MCF 10A (cell line): ENCODE data around the gene RNF225. TPM values are rescaled to one million over a fixed set of nuclear protein-coding genes. Genes with fewer than 3 reads are reported as not detected.

Experiments
- BruUV-seq: library from RNA; stranded (reverse); fragments of 400-500 nt; replicated peaks from 2 replicates; lab custom pipeline; 2021; lab: Mats Ljungman, UMichigan
- CTCF ChIA-PET: fragments of 300-600 bp; sonication (Branson Sonifier 250); formaldehyde crosslinking; extraction: SDS; loops from one replicate; lab custom pipeline; 2021; ENCODE audit warnings: antibody characterized with exemption, inconsistent platforms; lab: Yijun Ruan, JAX
- POLR2A ChIA-PET: fragments of 300-600, 350-650 bp; sonication (Branson Sonifier 250); formaldehyde crosslinking; extraction: SDS; loops from one replicate; lab custom pipeline; 2020; ENCODE audit warnings: antibody characterized with exemption, inconsistent platforms; lab: Yijun Ruan, JAX
- DNase-seq: peaks from one replicate; pipeline ENCODE4 v3.0.0-alpha.2; 2018; ENCODE audit not compliant: unreplicated experiment
- H3K27ac Mint-ChIP-seq: one replicate; pipeline ENCODE4 v1.8.0; 2022; ENCODE audit warnings: mild to moderate bottlenecking, low read depth, mixed read lengths; ENCODE audit not compliant: unreplicated experiment
- H3K27me3 Mint-ChIP-seq: one replicate; pipeline ENCODE4 v1.8.0; 2022; ENCODE audit warnings: mixed read lengths; ENCODE audit not compliant: insufficient read depth, unreplicated experiment
- H3K36me3 Mint-ChIP-seq: one replicate; pipeline ENCODE4 v1.8.0; 2022; ENCODE audit warnings: mild to moderate bottlenecking, moderate library complexity, mixed read lengths; ENCODE audit not compliant: insufficient read depth, unreplicated experiment
- H3K4me1 Mint-ChIP-seq: one replicate; pipeline ENCODE4 v1.8.0; 2022; ENCODE audit warnings: mixed read lengths; ENCODE audit not compliant: insufficient read depth, unreplicated experiment
- H3K4me3 Mint-ChIP-seq: one replicate; pipeline ENCODE4 v1.8.0; 2022; ENCODE audit warnings: mild to moderate bottlenecking, moderate library complexity, mixed read lengths; ENCODE audit not compliant: unreplicated experiment
- H3K9me3 Mint-ChIP-seq: one replicate; pipeline ENCODE4 v1.8.0; 2022; ENCODE audit warnings: mixed read lengths; ENCODE audit not compliant: unreplicated experiment
- intact Hi-C: fragments of 100-400 bp; cut with micrococcal nuclease; formaldehyde crosslinking; loops from 2 replicates; pipeline ENCODE4 v1.14.1; 2022
- total RNA-seq: library from RNA; stranded (reverse); gene quantifications from 2 replicates; pipeline ENCODE4 v1.2.3, GENCODE V29; 2022
- TF ChIP-seq, protein P1 (sequence below): fragments of 200-600 bp; IDR thresholded peaks from one replicate; pipeline ENCODE4 v1.8.0; 2022; ENCODE audit warnings: antibody characterized with exemption, mild to moderate bottlenecking; ENCODE audit not compliant: unreplicated experiment

The RNF225 gene
- total RNA-seq, 1 experiment from 2014 or later = 0.63 TPM

- Mint-ChIP-seq H3K27me3 (no peaks in the 10 kb centered on the region), H3K36me3 (peaks cover 2% of the 10 kb centered on the region), H3K4me1 (no peaks in the 10 kb centered on the region), H3K4me3 (no peak overlapping the region), H3K27ac (no peak overlapping the region), H3K9me3 (no peaks in the 10 kb centered on the region)
- BruUV-seq = no TSS peak
- TF ChIP-seq, protein P1, sequence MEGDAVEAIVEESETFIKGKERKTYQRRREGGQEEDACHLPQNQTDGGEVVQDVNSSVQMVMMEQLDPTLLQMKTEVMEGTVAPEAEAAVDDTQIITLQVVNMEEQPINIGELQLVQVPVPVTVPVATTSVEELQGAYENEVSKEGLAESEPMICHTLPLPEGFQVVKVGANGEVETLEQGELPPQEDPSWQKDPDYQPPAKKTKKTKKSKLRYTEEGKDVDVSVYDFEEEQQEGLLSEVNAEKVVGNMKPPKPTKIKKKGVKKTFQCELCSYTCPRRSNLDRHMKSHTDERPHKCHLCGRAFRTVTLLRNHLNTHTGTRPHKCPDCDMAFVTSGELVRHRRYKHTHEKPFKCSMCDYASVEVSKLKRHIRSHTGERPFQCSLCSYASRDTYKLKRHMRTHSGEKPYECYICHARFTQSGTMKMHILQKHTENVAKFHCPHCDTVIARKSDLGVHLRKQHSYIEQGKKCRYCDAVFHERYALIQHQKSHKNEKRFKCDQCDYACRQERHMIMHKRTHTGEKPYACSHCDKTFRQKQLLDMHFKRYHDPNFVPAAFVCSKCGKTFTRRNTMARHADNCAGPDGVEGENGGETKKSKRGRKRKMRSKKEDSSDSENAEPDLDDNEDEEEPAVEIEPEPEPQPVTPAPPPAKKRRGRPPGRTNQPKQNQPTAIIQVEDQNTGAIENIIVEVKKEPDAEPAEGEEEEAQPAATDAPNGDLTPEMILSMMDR = no peak
- DNase-seq = no peak
- ChIA-PET CTCF (no interaction called here), POLR2A (no interaction called here)
- intact Hi-C loops = no loop called here
Observed at GRCh38 chr19:58367698-58368454, 27.6 kb upstream of the RNF225 start.

DNA sequence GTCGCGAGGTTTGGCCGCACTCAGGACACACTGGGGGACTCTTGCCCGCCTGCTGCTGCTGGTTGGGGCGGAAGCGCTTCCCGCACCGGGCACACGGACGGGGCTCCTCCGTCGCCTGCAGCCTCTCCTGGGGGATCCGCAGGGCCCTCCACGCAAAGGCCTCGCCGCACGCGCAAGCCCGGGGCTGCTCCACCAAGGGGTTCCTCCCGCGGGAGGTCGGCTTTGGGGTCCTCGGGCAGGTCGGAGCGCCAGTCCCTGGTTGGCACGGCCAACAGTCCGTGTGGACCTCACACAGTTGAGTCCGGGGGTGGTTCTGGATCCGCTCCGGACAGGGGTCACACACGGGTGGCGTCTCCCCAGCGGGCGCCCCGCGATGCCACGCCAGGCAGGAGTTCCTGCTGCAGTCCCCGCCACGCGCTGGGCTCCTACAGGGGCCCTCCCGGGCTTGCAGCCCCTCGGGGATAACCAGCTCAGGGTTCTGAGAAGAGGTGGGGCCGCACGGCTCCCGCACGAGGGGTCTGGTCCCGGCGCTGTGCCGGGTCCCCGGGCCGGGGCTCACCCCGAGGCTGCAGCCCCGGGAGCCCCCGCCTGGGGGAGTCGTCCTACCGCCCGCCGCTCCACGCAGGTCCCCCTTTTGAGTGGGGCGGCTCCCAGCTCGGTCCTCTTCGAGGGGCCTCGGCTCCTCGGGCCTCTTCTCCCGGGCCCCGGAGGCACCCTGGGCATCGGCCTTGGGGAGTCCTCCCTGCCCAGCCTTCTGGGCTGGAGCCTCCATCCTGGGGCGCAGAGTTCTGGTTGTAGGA, 26.7 kb upstream of the RNF225 start:
- CTCF ChIA-PET = interaction anchor here (0.7 to 1.5 kb wide), 2 partner anchors 11 to 148 kb away, joined by 3 to 6 read pairs; no protein-coding TSS in a partner anchor

DNA sequence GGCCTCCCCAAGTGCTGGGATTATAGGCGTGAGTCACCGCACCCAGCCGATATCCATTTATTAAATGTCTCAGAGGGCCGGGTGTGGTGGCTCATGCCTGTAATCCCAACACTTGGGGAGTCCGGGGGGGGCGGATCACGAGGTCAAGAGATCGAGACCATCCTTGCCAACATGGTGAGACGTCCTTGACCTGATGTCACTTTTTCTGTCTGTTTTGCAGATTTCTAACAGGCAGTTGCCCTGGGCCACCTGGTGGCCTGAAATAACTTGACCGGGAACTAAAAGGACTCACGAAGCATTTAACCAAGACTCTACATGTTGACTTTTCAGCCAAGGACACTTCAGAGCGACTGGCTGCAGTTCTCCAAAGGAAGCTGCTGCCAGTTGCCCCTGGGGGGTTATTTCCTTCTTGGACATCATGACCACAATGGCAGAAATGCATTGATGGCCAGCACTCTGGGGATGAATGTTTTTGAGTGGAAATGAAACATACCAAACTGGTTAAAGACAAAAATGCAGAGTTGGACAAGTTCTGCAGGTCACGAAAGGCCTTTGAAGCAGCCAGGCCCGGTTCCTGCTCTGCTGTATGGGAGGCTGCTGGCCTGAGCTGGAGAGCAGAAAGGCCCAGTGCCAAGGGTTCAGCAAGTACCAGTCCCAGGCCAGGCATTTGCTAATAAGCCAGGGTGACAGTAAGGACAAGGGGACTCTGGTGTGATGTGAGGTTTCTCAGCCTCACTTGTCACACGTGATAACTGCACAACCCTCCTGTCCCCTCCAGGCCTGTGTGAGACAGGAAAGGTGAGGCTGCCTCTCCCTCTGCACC, 22.9 kb upstream of the RNF225 start:
- H3K27me3 Mint-ChIP-seq = no peaks in the 10 kb centered on the region
- intact Hi-C loops = loop anchor here (5.0 kb wide), 1 partner anchor 965 kb away; no protein-coding TSS in a partner anchor
- H3K27ac Mint-ChIP-seq = no peak overlapping the region
- H3K9me3 Mint-ChIP-seq = no peaks in the 10 kb centered on the region
- no peak overlapping the region for H3K4me3 Mint-ChIP-seq
- ChIA-PET CTCF (interaction anchor here (0.7 to 1.0 kb wide), 3 partner anchors 9 to 1961 kb away, joined by 3 to 4 read pairs (median 4); partner anchors contain the start of gene ZNF497), POLR2A (interaction anchor here (0.7 to 0.9 kb wide), 2 partner anchors 9 to 902 kb away, joined by 5 read pairs; partner anchors contain the start of gene ZNF497)
- TF ChIP-seq, protein P1 = peak; percentile 9
- no TSS peak for BruUV-seq
- no peaks in the 10 kb centered on the region for H3K36me3 Mint-ChIP-seq
- H3K4me1 Mint-ChIP-seq = no peaks in the 10 kb centered on the region
- no peak for DNase-seq

More for the DNA sequence above, 26.7 kb upstream of the RNF225 start:
- Mint-ChIP-seq H3K9me3 (no peaks in the 10 kb centered on the region), H3K36me3 (no peaks in the 10 kb centered on the region), H3K4me3 (no peak overlapping the region), H3K27ac (no peak overlapping the region), H3K27me3 (no peaks in the 10 kb centered on the region), H3K4me1 (no peaks in the 10 kb centered on the region)
- intact Hi-C loops = no loop called here
- no TSS peak for BruUV-seq
- TF ChIP-seq, protein P1 = no peak
- DNase-seq = no peak
- POLR2A ChIA-PET = interaction anchor here (0.8 kb wide), 1 partner anchor 10 kb away, joined by 3 read pairs; no protein-coding TSS in a partner anchor
